Forelimb muscle (tissue), 1 donor: ENCODE data around the gene GADD45G. TPM values are rescaled to one million over a fixed set of nuclear protein-coding genes. Genes with fewer than 3 reads are reported as not detected.

Source experiments
- DNase-seq: peaks from one replicate; pipeline ENCODE4 v3.0.0-alpha.2; 2013; ENCODE audit warnings: low read depth
- polyA plus RNA-seq: library from polyadenylated mRNA; unstranded; fragments of 120-200 nt; gene quantifications from one replicate; pipeline ENCODE4 v1.2.1, GENCODE V29; 2013; ENCODE audit not compliant: insufficient read length

Gene GADD45G
- polyA plus RNA-seq, 1 donor, result 7.9 TPM

GRCh38 chr9:89654025-89654662, 49.3 kb downstream of the GADD45G start:
- DNase-seq, result no peak

GRCh38 chr9:89655056-89655989, 50.5 kb downstream of the GADD45G start:
- DNase-seq, result no peak

Other genes starting within 250 kb of the GADD45G start
- 21.1 TPM for gene SEMA4D, start 106.9 kb upstream of the GADD45G start, polyA plus RNA-seq